Lung (tissue), 12 donors: Measurements from ENCODE around the gene MBNL1. TPM values are rescaled to one million over a fixed set of nuclear protein-coding genes. Genes with fewer than 3 reads are reported as not detected.

ENCODE experiments used
- ATAC-seq: fragments of 200-7000 bp; cut with Tn5 transposase; one replicate; pipeline ENCODE4 v1.9.1; 2020; ENCODE audit warnings: moderate number of reproducible peaks; ENCODE audit not compliant: insufficient read depth, low FRiP score
- DNase-seq, 3 donors: peaks; one replicate each; pipeline ENCODE4 v3.0.0-alpha.2; 2013 to 2017
- H3K27ac ChIP-seq, 2 donors: one replicate each; pipeline ENCODE4 v1.5.1; 2013; ENCODE audit warnings: mild to moderate bottlenecking in 2 of 2, moderate library complexity in 2 of 2, control low read depth in 1 of 2, inconsistent platforms in 1 of 2, low read depth in 1 of 2, low read length in 1 of 2
- H3K27me3 ChIP-seq, 3 donors: one replicate each; pipeline ENCODE4 v1.5.1; 2013; ENCODE audit warnings: low read length in 2 of 3; ENCODE audit not compliant: control insufficient read depth in 3 of 3, insufficient read depth in 3 of 3
- H3K36me3 ChIP-seq, 4 donors: one replicate each; pipeline ENCODE4 v1.5.1; 2013; ENCODE audit warnings: low read length in 4 of 4, mild to moderate bottlenecking in 1 of 4, moderate library complexity in 1 of 4; ENCODE audit not compliant: control insufficient read depth in 4 of 4, insufficient read depth in 4 of 4
- H3K4me1 ChIP-seq, 5 donors: one replicate each; pipeline ENCODE4 v1.5.1; 2013; ENCODE audit warnings: low read length in 5 of 5, mild to moderate bottlenecking in 2 of 5, moderate library complexity in 1 of 5; ENCODE audit not compliant: control insufficient read depth in 5 of 5, insufficient read depth in 5 of 5
- H3K4me3 ChIP-seq: one replicate; pipeline ENCODE4 v1.5.1; 2013; ENCODE audit warnings: mild to moderate bottlenecking, control low read depth, moderate library complexity
- H3K9ac ChIP-seq, 2 donors: one replicate each; pipeline ENCODE4 v1.5.1; 2013; ENCODE audit warnings: low read length in 2 of 2, control low read depth in 1 of 2; ENCODE audit not compliant: insufficient read depth in 1 of 2
- H3K9me3 ChIP-seq, 4 donors: one replicate each; pipeline ENCODE4 v1.5.1; 2013; ENCODE audit warnings: low read length in 3 of 4, mild to moderate bottlenecking in 1 of 4, moderate library complexity in 1 of 4; ENCODE audit not compliant: control insufficient read depth in 4 of 4, insufficient read depth in 3 of 4
- WGBS, 2 donors: extraction: QIAGEN DNeasy Blood & Tissue Kit; methylation state at CpG; one replicate each; pipeline ENCODE4 v1.1.7; 2013; 5-methylcytosine and 5-hydroxymethylcytosine counted together
- polyA plus RNA-seq, 2 donors: library from polyadenylated mRNA; stranded (reverse); fragments of 200-250 nt; gene quantifications; one replicate each; pipeline ENCODE4 v1.2.1, GENCODE V29; 2013
- total RNA-seq, 2 donors: library from RNA; depleted of rRNA in 1 of 2; stranded (reverse); fragments of >200 nt in 1 of 2; gene quantifications; one replicate each; pipeline ENCODE4 v1.2.1, GENCODE V29; 2014 to 2021
- TF ChIP-seq, protein P1 (sequence below): IDR thresholded peaks from 2 replicates; pipeline ENCODE4 v1.5.1; 2012; ENCODE audit warnings: mild to moderate bottlenecking; ENCODE audit errors: control extremely low read depth, extremely low read depth
- donor health status: control.
- donor health status: control.
- donor health status: Bipolar disorder and iron deficiency.
- donor health status: healthy.
- donor health status: DM: yes; HTN: yes; CAD: no.

Gene MBNL1
- total and polyA plus RNA-seq, 4 donors = 55.3 to 266 (median 165) TPM

DNA sequence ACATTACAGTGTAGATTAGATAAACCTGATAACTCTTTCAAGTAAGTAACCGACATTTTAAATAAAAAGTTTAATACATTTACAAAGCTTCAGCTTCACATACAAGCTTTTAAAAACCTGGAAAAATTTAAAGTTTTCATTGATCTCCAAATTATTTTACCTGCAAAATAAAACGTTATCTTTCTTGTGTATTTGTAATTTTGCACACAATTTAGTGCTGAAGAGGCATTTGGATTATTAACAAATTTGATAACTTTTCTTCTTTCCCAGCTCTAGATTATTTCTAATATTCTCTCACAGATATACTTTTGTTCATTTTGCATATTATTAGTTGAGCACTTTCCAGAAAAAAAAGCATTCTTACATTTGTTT lies 24.2 kb upstream of the MBNL1 start:
- 25 to 55% methylated on average over 2 of the region's 2 CpGs for WGBS, 2 donors
- DNase-seq (no peak), ATAC-seq (no peak)
- Histone ChIP-seq H3K36me3 (no peaks in the 10 kb centered on the region), H3K9ac (no peak overlapping the region), H3K27ac (no peak overlapping the region), H3K4me3 (no peak overlapping the region), H3K27me3 (no peaks in the 10 kb centered on the region), H3K9me3 (no peaks in the 10 kb centered on the region), H3K4me1 (peaks cover 0 to 1% (median 0%) of the 10 kb centered on the region in 5 donors)
- TF ChIP-seq, protein P1, sequence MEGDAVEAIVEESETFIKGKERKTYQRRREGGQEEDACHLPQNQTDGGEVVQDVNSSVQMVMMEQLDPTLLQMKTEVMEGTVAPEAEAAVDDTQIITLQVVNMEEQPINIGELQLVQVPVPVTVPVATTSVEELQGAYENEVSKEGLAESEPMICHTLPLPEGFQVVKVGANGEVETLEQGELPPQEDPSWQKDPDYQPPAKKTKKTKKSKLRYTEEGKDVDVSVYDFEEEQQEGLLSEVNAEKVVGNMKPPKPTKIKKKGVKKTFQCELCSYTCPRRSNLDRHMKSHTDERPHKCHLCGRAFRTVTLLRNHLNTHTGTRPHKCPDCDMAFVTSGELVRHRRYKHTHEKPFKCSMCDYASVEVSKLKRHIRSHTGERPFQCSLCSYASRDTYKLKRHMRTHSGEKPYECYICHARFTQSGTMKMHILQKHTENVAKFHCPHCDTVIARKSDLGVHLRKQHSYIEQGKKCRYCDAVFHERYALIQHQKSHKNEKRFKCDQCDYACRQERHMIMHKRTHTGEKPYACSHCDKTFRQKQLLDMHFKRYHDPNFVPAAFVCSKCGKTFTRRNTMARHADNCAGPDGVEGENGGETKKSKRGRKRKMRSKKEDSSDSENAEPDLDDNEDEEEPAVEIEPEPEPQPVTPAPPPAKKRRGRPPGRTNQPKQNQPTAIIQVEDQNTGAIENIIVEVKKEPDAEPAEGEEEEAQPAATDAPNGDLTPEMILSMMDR = no peak

DNA sequence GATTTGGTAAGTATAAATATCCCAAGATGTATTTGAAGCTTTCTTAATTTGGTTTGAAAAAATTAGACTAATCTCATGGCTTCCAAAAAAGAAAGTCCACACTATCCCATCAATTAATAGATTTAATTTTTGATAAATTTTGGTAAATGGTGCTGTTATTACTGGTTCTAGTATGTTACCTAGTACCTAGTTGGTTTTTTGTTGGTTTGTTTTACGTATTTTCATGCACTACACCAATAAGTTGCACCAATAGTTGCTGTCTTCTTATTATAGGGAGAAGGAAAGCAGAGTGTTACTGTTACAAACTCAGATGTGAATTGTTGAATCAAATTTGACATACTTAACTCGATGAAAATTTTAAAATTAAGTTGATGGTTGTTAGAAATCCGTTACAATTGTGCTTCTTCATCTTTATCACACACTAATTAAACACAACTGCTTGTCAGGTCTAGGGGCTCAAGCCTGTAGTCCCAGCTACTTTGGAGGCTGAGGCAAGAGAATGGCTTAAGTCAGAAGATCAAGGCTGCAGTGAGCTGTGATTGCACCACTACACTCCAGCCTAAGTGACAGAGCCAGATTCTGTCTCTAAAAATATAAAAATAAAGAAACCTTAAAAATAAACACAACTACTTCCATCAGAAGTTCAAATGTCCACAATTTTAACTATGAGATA lies 23.1 kb upstream of the MBNL1 start:
- 33 to 67% methylated on average over 3 of the region's 3 CpGs for WGBS, 2 donors
- ATAC-seq = no peak

DNA sequence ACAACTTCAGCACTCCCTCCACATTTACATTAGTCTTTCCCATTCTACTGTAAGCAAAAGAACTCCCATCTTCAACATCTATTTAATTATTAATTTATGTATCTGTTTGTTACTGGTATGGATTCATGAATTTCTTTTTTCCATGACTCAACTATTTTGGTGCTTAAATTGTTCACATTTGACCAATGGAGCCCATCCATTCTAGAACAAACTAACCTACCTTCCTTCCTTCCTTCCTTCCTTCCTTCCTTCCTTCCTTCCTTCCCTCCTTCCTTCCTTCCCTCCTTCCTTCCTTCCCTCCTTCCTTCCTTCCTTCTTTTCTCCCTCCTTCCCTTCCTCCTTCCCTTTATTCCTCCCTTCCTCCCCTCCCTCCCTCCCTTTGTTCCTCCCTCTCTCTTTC lies 16.8 kb upstream of the MBNL1 start:
- DNase-seq (no peak), ATAC-seq (no peak)

More for the DNA sequence above, 23.1 kb upstream of the MBNL1 start:
- Histone ChIP-seq H3K4me3 (no peak overlapping the region), H3K27me3 (no peaks in the 10 kb centered on the region), H3K9ac (peak overlapping the region in 1 of 2 donors; percentile 47), H3K9me3 (no peaks in the 10 kb centered on the region), H3K4me1 (peaks cover 0 to 1% (median 0%) of the 10 kb centered on the region in 5 donors), H3K27ac (no peak overlapping the region), H3K36me3 (no peaks in the 10 kb centered on the region)
- DNase-seq = no peak
- TF ChIP-seq, protein P1 = no peak

More for the DNA sequence above, 16.8 kb upstream of the MBNL1 start:
- TF ChIP-seq, protein P1 = no peak
- no peaks in the 10 kb centered on the region for H3K27me3 ChIP-seq
- no peak overlapping the region for H3K4me3 ChIP-seq
- H3K9me3 ChIP-seq = no peaks in the 10 kb centered on the region
- no peak overlapping the region for H3K27ac ChIP-seq
- no peaks in the 10 kb centered on the region for H3K36me3 ChIP-seq
- no peaks in the 10 kb centered on the region for H3K4me1 ChIP-seq
- H3K9ac ChIP-seq = no peak overlapping the region
